AG04449 (cell line): ENCODE measurements around the gene ASCC3.

Source experiments
- CTCF ChIA-PET: fragments of 350-600 bp; formaldehyde crosslinking; extraction: SDS; loops from one replicate; lab custom pipeline; 2021; ENCODE audit warnings: antibody characterized with exemption; lab: Yijun Ruan, JAX
- POLR2A ChIA-PET: fragments of 400-600, 350-600 bp; formaldehyde crosslinking; extraction: SDS; loops from one replicate; lab custom pipeline; 2020; ENCODE audit warnings: antibody characterized with exemption, inconsistent platforms; lab: Yijun Ruan, JAX
- DNase-seq: peaks from one replicate; pipeline ENCODE4 v3.0.0-alpha.2; 2010; ENCODE audit warnings: low read depth, low spot score
- H3K4me3 ChIP-seq: 2 replicates; pipeline ENCODE4 v1.5.1; 2011; ENCODE audit warnings: low read depth, mild to moderate bottlenecking, control low read depth, low read length
- TF ChIP-seq, protein P1 (sequence below): IDR thresholded peaks from one replicate; pipeline ENCODE4 v1.5.1; 2011; ENCODE audit warnings: mild to moderate bottlenecking, moderate library complexity, low read length, control low read depth, inconsistent platforms; ENCODE audit not compliant: insufficient read depth; ENCODE audit errors: missing control alignments

The ASCC3 gene

GRCh38 chr6:100488244-100488643, 392.9 kb downstream of the ASCC3 start:
- DNase-seq = no peak
- H3K4me3 ChIP-seq = no peak overlapping the region
- TF ChIP-seq, protein P1, sequence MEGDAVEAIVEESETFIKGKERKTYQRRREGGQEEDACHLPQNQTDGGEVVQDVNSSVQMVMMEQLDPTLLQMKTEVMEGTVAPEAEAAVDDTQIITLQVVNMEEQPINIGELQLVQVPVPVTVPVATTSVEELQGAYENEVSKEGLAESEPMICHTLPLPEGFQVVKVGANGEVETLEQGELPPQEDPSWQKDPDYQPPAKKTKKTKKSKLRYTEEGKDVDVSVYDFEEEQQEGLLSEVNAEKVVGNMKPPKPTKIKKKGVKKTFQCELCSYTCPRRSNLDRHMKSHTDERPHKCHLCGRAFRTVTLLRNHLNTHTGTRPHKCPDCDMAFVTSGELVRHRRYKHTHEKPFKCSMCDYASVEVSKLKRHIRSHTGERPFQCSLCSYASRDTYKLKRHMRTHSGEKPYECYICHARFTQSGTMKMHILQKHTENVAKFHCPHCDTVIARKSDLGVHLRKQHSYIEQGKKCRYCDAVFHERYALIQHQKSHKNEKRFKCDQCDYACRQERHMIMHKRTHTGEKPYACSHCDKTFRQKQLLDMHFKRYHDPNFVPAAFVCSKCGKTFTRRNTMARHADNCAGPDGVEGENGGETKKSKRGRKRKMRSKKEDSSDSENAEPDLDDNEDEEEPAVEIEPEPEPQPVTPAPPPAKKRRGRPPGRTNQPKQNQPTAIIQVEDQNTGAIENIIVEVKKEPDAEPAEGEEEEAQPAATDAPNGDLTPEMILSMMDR = no peak
- CTCF ChIA-PET = interaction anchor here (0.8 to 1.4 kb wide), 3 partner anchors 9 to 379 kb away, joined by 3 to 5 read pairs (median 3); no protein-coding TSS in a partner anchor
- POLR2A ChIA-PET = no interaction called here

DNA sequence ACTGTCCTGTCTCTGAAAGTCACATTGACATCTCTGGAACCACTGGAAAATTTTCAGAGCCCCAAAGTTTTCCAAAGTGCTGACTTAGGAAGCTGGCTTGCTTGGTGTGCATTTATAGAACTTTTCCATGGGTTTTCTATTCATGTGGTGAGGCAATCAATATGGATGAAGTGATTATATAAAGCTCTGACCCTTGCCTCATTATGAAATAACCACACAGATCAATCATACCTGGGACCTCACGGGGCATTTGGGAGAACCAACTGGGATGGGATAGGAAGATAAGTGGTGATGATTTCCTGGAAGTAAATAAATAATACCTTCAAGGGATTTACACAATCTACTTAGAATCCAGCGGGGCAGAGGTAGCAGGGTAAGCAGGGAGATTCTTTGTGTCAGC, 393.5 kb downstream of the ASCC3 start:
- CTCF ChIA-PET = interaction anchor here (0.8 to 1.4 kb wide), 4 partner anchors 9 to 380 kb away, joined by 3 to 6 read pairs (median 4); no protein-coding TSS in a partner anchor
- no peak overlapping the region for H3K4me3 ChIP-seq
- TF ChIP-seq, protein P1 = no peak
- POLR2A ChIA-PET = no interaction called here
- DNase-seq = no peak

GRCh38 chr6:100485268-100485667, 395.9 kb downstream of the ASCC3 start:
- TF ChIP-seq, protein P1 = no peak
- no peak for DNase-seq
- no peak overlapping the region for H3K4me3 ChIP-seq
- ChIA-PET POLR2A (no interaction called here), CTCF (no interaction called here)

DNA sequence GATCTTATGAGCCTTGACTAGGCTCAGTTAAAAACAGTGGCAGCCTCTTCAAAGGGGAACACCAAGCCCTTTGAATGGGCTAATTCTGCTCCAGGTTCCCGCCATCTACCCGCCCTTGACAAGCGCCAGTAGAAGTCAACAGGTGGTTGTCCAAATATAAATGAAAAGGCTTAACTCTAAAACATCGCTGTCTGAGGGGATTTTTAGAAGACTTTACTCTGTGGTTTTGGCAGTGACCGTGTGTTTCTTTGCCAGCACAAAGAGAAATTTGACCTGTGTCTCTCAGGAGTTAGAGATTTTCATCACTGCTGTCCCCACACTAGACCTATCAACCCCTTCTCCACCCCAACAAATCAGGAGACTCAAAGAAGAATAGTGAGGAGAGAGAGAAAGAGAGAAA, 396.7 kb downstream of the ASCC3 start:
- DNase-seq = no peak
- ChIA-PET CTCF (no interaction called here), POLR2A (no interaction called here)
- H3K4me3 ChIP-seq = no peak overlapping the region
- TF ChIP-seq, protein P1 = no peak

GRCh38 chr6:100482698-100483097, 398.4 kb downstream of the ASCC3 start:
- no peak for DNase-seq
- TF ChIP-seq, protein P1 = no peak
- POLR2A ChIA-PET = no interaction called here
- CTCF ChIA-PET = interaction anchor here (0.9 to 4.4 kb wide), 6 partner anchors 11 to 376 kb away, joined by 3 to 25 read pairs (median 3); no protein-coding TSS in a partner anchor
- no peak overlapping the region for H3K4me3 ChIP-seq

DNA sequence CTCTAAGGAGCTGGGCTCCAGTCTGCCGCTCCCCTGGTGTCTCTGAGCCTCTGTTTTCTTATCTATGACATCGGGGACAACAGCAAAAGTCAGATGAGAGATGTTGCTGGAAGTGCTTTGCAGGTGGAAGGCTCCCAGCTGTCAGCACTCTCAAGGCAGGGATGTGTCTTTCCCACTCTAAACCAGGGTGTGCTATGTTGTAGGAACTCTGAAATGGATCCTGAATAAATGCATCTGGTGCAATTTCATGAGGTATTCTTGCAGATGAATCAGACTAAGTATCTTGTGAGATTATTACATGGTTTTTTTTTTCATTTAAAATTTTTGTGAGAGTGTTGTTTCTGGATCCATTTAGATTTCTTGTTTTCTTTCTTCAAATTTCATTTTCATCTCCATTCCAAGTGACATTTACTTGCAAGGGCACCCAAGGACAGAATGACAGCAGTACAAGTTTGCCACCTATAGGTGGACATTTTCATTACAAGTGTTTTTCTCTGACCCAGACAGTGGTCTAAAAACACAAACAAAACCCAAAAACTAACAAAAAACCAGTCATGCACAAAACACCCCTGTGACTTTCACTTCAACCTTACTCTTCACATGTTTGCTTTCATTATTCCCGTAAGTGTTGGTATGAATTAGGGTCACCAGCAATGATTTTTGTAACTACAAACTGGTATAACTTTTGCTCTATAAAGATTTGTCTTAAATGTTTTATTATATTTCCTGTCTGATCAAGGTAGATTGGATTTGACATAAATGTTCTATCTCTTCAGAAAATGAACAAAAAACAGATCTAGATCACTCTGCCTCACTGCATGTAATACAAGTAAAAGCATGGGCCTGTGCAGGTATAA, 401.7 kb downstream of the ASCC3 start:
- H3K4me3 ChIP-seq = no peak overlapping the region
- ChIA-PET CTCF (interaction anchor here (0.6 to 11.4 kb wide), 29 partner anchors 8 to 611 kb away, joined by 3 to 180 read pairs (median 5); partner anchors contain the start of gene SIM1), POLR2A (no interaction called here)
- no peak for DNase-seq
- TF ChIP-seq, protein P1 = peak; percentile 36
